Adrenal gland (tissue), 12 donors: ENCODE results near the gene KCNJ15. TPM values are rescaled to one million over a fixed set of nuclear protein-coding genes. Genes with fewer than 3 reads are reported as not detected.

Experiments
- DNase-seq, 7 donors: peaks; one replicate each; pipeline ENCODE4 v3.0.0-alpha.2; 2019 to 2020
- H3K27ac ChIP-seq, 5 donors: fragments of 200-600 bp; sonication (generic) in 4 of 5; 1 replicate in 3 of 5; 2 replicates in 2 of 5; pipeline versions ENCODE4 v1.5.1 to v1.8.0; 2016 to 2020; ENCODE audit warnings: mild to moderate bottlenecking in 1 of 5
- H3K27me3 ChIP-seq: fragments of 200-600 bp; 2 replicates; pipeline ENCODE4 v1.8.0; 2021
- H3K36me3 ChIP-seq, 2 donors: fragments of 200-600 bp; replicated peaks in 1 of 2; 1 replicate in 1 of 2; 2 replicates in 1 of 2; pipeline versions ENCODE4 v1.5.1 to v1.8.0; 2018 to 2022
- H3K4me1 ChIP-seq, 2 donors: fragments of 200-600 bp; replicated peaks in 1 of 2; 1 replicate in 1 of 2; 2 replicates in 1 of 2; pipeline versions ENCODE4 v1.5.1 to v1.8.0; 2018 to 2021
- H3K4me3 ChIP-seq, 4 donors: fragments of 200-600 bp; sonication (generic) in 3 of 4; one replicate each; pipeline ENCODE4 v1.5.1; 2016 to 2018
- H3K9me3 ChIP-seq, 3 donors: fragments of 200-600 bp; sonication (generic) in 1 of 3; replicated peaks in 1 of 3; 1 replicate in 2 of 3; 2 replicates in 1 of 3; pipeline versions ENCODE4 v1.5.1 to v1.8.0; 2016 to 2021
- CTCF ChIP-seq, 6 experiments: fragments of 450-650 bp in 4 of 6; fragments of 200-600 bp in 2 of 6; sonication (generic) in 1 of 6; IDR thresholded peaks; 1 replicate in 5 of 6; 2 replicates in 1 of 6; pipeline versions ENCODE4 v1.5.1 to v1.8.0; 2016 to 2021; ENCODE audit warnings: antibody characterized with exemption in 6 of 6, mild to moderate bottlenecking in 2 of 6, moderate library complexity in 1 of 6
- POLR2A ChIP-seq, 2 donors: fragments of 450-650 bp; IDR thresholded peaks; one replicate each; pipeline ENCODE4 v1.6.1; 2017; ENCODE audit warnings: antibody characterized with exemption in 2 of 2, mild to moderate bottlenecking in 2 of 2, moderate library complexity in 1 of 2
- WGBS, 4 donors: extraction: QIAGEN DNeasy Blood & Tissue Kit in 2 of 4; methylation state at CpG; one replicate each; pipeline versions ENCODE4 v1.1.5 to v1.1.7; 2013 to 2017; 5-methylcytosine and 5-hydroxymethylcytosine counted together
- intact Hi-C, 2 donors: fragments of 100-400 bp; cut with DNase I; formaldehyde crosslinking; loops; one replicate each; pipeline versions ENCODE4 v1.14.1 to v1.15.0; 2022 to 2023
- polyA plus RNA-seq, 3 donors: library from polyadenylated mRNA; stranded (reverse); fragments of 200-250 nt in 2 of 3; fragments of 350-450 nt in 1 of 3; fragmentation: Illumina TruSeq in 1 of 3; extraction: RNeasy Lipid Tissue Mini Kit (QIAGEN cat#74804) in 1 of 3; gene quantifications; one replicate each; pipeline ENCODE4 v1.2.3, GENCODE V29; 2013 to 2014
- total RNA-seq, 9 donors: library from RNA; depleted of rRNA in 4 of 9; stranded (reverse); fragments of >200 nt in 4 of 9; fragments of 120-200 nt in 1 of 9; fragmentation: NEBNext Ultra II Directional in 1 of 9; extraction: Animal tissue kit (Norgen Biotek cat#: 25700) in 1 of 9; gene quantifications; one replicate each; pipeline versions ENCODE4 v1.1.0 to v1.2.4, GENCODE V29; 2013 to 2023
- donor health status: healthy with polysubstance abuse.
- donor health status: Bipolar disorder and iron deficiency.
- donor health status: DM: yes; HTN: yes; CAD: no.
- donor health status: DM: no; HTN: no; CAD: no.
- donor health status: DM: no; HTN: no; CAD: no.
- donor health status: DM: yes; HTN: yes; CAD: no.

The KCNJ15 gene
- total and polyA plus RNA-seq, 12 donors, result 0.11 to 2.8 (median 0.45) TPM

DNA sequence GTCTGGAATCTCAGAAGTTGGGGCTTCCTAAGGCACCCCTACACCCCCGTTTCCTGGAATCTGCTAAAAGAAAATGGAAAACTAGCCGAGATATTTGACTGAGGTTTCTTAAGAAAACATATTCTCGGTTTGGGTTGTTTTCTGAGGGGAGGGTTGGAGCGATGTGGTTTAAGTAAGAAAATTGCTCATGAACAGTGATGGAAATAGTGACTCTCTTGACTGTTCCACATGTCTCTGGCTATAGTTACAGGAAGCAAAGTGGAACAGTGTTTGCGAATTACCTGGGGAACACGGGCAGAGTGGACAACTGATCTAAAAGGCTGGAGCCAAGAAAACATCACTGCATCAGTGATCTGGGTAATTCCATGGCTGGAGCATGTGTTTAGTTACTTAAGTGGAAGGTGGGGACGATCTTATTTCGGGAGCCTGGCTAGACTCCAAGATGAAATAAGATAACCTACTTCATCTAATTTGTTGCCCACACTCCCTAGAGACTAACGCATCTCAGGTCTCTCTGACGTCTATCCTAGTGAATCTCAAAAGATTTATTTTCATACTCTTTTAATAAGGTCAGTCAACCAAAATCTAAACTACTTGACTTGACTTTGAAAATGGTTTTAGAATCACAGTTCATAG lies 92.4 kb downstream of the KCNJ15 start:
- no peak for DNase-seq
- intact Hi-C loops, result no loop called here
- Histone ChIP-seq H3K9me3 (no peaks in the 10 kb centered on the region), H3K4me1 (no peaks in the 10 kb centered on the region), H3K36me3 (no peaks in the 10 kb centered on the region), H3K27ac (no peak overlapping the region), H3K27me3 (no peaks in the 10 kb centered on the region), H3K4me3 (no peak overlapping the region)
- WGBS, 4 donors, result 58 to 69% (median 66%) methylated on average over 10 of the region's 10 CpGs
- TF ChIP-seq POLR2A (IDR thresholded peaks at IDR 0.05), result no peak
- no peak for TF ChIP-seq CTCF (IDR thresholded peaks at IDR 0.05)

GRCh38 chr21:38349977-38350376 lies 93.2 kb downstream of the KCNJ15 start:
- Histone ChIP-seq H3K4me3 (no peak overlapping the region), H3K36me3 (no peaks in the 10 kb centered on the region), H3K9me3 (no peaks in the 10 kb centered on the region), H3K4me1 (no peaks in the 10 kb centered on the region), H3K27me3 (no peaks in the 10 kb centered on the region), H3K27ac (no peak overlapping the region)
- intact Hi-C loops, result loop anchor here in 1 of 2 donors (2.0 to 10.0 kb wide), 2 partner anchors 131 to 635 kb away; no protein-coding TSS in a partner anchor
- TF ChIP-seq POLR2A (IDR thresholded peaks at IDR 0.05) (no peak), CTCF (IDR thresholded peaks at IDR 0.05) (no peak)
- DNase-seq, result no peak
- 94 to 98% (median 95%) methylated on average over 2 of the region's 2 CpGs for WGBS, 4 donors

DNA sequence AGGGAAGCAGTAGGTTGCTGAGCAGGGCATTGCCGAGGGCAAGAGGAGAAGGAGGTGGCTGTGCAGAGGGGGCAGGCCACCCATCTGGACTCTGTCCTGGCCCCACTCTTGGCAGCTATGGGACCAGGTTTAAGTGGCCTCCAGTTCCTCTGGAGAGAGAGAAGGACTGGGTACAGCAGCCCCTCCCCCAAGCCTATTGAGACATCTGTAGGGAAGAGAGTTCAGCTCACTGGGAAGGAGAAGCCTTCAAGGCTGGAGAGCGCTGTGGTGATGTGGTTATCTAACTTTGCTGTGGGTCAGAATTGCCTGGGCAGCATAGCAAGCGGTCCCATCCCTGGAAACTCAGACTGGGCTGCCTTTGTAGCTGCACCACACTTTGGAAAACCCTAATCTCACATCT lies 93.9 kb downstream of the KCNJ15 start:
- H3K9me3 ChIP-seq, result no peaks in the 10 kb centered on the region
- peak in 1 of 7 donors; percentile 30 for DNase-seq
- H3K4me3 ChIP-seq, result no peak overlapping the region
- intact Hi-C loops, result loop anchor here in 1 of 2 donors (2.0 to 10.0 kb wide), 2 partner anchors 132 to 636 kb away; no protein-coding TSS in a partner anchor
- H3K27me3 ChIP-seq, result no peaks in the 10 kb centered on the region
- H3K4me1 ChIP-seq, result no peaks in the 10 kb centered on the region
- no peaks in the 10 kb centered on the region for H3K36me3 ChIP-seq
- TF ChIP-seq CTCF (IDR thresholded peaks at IDR 0.05) (no peak), POLR2A (IDR thresholded peaks at IDR 0.05) (no peak)
- WGBS, 4 donors, result 81 to 92% (median 86%) methylated on average over 3 of the region's 3 CpGs
- H3K27ac ChIP-seq, result no peak overlapping the region

DNA sequence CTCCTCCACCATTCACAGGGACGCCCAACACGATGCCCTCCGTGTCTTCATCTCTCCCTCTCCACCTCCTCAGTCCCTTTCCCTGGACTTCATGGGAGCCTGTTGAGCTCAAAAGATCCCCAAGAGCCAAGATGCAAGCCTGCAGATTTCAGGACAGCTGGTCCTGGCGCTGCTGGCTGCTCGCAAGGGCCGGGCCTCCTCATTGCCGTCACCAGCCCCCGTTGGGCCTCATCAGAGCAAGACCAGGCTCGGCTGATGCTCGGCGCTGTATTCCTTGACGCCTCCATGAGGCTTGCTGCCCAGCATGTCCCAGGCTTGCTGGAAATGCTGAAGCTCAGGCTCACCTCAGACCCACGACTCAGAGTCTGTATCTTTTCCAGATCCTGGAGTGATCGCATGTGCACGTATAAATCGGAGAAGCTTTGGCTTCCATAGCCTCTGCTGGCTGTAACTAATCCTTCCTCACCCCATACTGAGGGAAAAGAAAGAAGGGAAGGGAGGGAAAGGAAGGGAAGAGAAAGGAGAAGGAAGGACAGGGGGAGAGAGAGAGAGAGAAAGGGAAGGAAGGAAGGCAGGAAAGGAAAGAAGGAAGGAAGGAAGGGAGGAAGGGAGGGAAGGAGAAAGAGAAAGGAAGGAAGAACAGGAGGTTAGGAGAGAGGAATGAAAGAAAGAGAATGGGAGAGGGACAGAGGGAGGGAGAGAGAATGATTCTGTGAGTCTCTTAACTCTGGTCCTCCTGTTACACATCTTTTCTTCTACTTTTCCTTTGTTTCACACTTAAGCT lies 94.6 kb downstream of the KCNJ15 start:
- no peaks in the 10 kb centered on the region for H3K9me3 ChIP-seq
- WGBS, 4 donors, result 87 to 91% (median 89%) methylated on average over 16 of the region's 16 CpGs
- no peaks in the 10 kb centered on the region for H3K4me1 ChIP-seq
- TF ChIP-seq CTCF (IDR thresholded peaks at IDR 0.05), result no peak
- no peak for TF ChIP-seq POLR2A (IDR thresholded peaks at IDR 0.05)
- no peak for DNase-seq
- H3K27me3 ChIP-seq, result no peaks in the 10 kb centered on the region
- H3K36me3 ChIP-seq, result no peaks in the 10 kb centered on the region
- intact Hi-C loops, result loop anchor here in 1 of 2 donors (2.0 to 10.0 kb wide), 2 partner anchors 133 to 637 kb away; no protein-coding TSS in a partner anchor
- H3K27ac ChIP-seq, result no peak overlapping the region
- H3K4me3 ChIP-seq, result no peak overlapping the region
